HG03108 (cell line): Measurements from ENCODE around the gene ADGRD2.

Experiments used
- ATAC-seq: cut with Tn5 transposase; IDR thresholded peaks from one replicate; pipeline ENCODE4 v1.9.1; 2021; ENCODE audit warnings: moderate library complexity; ENCODE audit not compliant: unreplicated experiment

The ADGRD2 gene

GRCh38 chr9:124456341-124457078 is 6.3 kb downstream of the ADGRD2 start:
- ATAC-seq: no peak

- ATAC-seq: no peak
Observed at GRCh38 chr9:124457079-124457886, 7.0 kb downstream of the ADGRD2 start.

GRCh38 chr9:124457887-124458431 is 7.7 kb downstream of the ADGRD2 start:
- ATAC-seq: no peak

DNA sequence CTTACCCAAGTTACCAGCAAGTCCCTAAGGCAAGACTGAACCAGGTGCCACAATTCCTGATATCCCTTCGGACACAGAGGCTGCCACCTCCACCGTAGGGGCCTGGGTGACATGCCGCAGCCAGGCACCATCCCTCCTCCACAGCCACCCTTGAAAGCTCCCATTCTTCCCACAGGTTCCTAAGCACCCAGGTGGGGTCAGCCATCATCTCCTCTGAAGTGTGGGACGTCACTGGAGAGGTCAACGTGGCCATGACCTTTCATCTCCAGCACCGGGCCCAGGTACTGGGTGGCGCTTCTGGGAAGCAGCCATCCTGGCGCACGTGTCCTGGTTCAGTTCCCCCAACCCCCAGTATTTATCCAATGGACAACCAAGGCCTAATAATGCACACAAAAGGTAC is 8.2 kb downstream of the ADGRD2 start:
- no peak for ATAC-seq

DNA sequence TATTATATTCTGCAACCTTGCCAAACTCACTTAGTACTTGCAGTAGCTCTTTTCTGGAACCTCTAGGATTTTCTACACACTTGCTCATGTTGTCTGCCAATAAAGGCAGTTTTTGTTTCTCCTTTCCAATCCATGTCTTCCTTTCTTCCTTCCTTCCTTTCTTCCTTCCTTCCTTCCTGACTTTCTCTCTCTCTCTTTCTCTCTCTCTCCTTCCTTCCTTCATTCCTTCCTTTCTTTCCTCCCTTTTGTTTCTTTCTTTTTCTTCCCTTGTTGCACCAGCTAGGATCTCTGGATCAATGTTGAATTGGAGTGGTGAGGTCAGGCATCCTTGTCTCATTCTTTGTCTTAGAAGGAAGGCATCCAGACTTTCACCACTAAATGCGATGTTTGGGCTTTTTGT is 12.5 kb downstream of the ADGRD2 start:
- no peak for ATAC-seq

DNA sequence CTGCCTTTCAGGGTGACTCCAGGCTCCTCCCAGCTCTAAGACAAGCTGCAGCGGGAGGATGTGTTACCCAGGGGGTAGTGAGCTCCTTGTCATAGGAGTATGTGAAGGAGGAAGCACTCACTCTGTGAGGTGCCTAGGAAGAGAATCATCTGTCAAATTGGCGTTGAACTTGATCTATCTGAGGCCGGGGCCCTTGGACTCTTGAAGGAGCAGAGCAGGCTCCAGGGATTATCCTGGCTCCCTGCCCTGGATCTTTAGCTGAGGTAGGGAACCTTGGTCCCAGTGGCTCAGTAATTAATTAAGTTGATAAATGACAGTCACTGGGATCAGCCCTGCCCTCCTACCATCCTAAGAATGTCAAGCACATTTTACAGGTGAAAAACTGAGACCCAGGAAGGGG is 15.5 kb downstream of the ADGRD2 start:
- no peak for ATAC-seq

GRCh38 chr9:124467410-124468060 is 17.3 kb downstream of the ADGRD2 start:
- ATAC-seq: no peak

- no peak for ATAC-seq
Observed at GRCh38 chr9:124468061-124468740, 17.9 kb downstream of the ADGRD2 start.

DNA sequence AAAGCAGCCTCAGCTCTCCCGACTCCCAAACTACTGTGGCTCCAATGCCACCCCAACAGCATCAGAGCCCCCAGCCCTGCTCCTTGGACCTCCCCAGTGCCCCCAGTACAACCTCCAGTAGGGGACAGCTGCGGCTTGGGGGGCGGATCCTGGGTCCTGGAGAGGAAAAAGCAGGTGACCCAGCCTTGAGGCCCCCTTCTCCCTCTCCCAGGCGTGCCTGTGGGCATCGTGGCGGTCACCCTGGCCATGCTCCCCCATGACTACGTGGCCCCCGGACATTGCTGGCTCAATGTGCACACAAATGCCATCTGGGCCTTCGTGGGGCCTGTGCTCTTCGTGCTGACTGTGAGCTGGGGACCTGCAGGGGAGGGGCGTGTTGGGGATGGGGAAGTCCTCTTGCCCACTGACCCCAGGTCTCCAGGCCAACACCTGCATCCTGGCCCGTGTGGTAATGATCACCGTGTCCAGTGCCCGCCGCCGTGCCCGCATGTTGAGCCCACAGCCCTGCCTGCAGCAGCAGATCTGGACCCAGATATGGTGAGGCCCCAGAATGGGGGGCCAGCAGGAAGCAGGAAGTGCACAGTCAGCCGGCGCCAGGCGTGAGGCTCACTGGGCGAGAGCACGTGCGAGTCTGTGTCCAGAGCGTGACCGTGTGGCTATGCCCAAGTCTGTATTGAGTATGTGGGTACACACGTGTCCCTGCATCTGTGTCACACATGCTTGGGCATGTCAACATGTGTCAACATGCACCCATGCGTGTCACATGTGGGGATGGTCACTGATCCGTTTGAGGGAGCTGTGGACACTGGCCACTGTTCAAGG is 19.0 kb downstream of the ADGRD2 start:
- no peak for ATAC-seq

- no peak for ATAC-seq
Observed at GRCh38 chr9:124470306-124470705, 20.1 kb downstream of the ADGRD2 start.

DNA sequence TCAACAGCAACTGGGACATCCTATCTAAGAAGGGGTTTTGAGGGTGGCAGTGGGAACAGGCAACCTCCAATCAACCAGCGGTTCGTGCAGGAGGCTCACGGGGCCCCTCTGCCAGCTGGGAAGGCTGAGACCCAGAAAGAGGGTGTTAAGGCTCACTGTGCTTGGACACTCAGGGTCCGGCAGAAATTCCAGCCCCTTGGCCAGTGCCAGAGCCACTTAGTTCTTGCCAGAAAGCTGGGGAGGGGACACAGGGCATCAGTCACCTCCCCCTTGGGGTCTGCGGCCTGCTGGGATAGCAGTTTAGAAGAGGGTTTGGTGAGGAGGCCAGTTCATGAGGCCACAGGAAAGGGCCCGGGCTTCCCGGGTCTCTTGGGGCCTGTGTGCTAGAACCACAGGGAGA is 20.5 kb downstream of the ADGRD2 start:
- ATAC-seq: no peak

DNA sequence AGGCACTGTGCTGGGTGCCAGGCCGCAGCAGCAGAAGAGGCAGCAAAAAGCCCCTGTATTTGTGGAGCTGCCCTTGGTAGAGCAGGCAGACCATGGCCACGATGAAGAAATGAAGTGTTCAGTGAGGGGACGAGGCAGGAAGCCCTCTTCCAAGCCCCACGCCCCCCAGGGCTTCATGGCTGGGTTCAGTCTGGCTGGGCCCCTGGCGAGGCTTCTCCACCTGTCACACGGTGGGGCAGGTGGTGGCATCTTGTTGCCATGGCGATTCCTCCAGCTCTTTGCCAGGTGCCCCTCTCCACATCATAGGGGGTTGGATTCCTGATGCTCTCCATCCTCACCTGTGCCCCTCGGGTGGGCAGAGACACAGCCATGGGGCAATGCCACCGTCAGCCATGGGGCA is 21.5 kb downstream of the ADGRD2 start:
- ATAC-seq: no peak

GRCh38 chr9:124472770-124473169 is 22.5 kb downstream of the ADGRD2 start:
- no peak for ATAC-seq

DNA sequence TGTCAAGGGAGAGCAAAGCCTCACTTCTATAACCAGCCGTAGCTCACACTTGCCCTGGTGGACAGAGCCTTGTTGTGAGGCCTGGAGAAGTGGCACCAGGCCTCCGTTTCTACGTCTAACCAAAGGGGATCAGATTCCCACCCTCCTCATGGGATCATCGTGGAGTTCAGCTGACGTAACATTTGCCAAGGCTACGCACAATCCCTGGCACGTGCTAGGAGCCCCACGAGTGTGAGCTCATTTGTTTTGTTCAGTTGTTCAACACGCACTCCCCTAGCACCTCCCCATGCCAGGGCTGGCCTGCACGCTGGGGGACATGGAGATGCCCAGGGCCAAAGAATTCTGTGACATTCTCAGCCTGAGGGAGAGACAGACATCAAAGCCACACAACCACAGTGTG is 23.1 kb downstream of the ADGRD2 start:
- ATAC-seq: no peak

DNA sequence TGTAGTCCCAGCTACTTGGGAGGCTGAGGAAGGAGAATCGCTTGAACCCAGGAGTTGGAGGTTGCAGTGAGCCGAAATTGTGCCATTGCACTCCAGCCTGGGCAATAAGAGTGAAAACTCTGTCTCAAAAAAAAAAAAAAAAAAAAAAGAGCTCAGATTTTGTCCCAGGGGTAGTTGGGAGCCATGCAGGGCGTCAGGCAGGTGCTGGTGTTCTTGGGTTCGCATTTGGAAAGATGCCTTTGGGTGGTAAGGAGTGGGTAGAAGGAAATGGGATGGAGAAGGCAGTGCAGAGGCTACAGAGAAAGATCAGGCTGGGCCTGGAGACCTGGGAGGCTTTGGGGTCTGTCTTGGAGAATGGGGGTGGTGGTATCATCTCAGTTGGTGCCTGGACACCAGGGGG is 23.9 kb downstream of the ADGRD2 start:
- ATAC-seq: no peak

GRCh38 chr9:124475158-124475867 is 25.1 kb downstream of the ADGRD2 start:
- ATAC-seq: no peak

- ATAC-seq: no peak
Observed at GRCh38 chr9:124475868-124476690, 25.8 kb downstream of the ADGRD2 start.

DNA sequence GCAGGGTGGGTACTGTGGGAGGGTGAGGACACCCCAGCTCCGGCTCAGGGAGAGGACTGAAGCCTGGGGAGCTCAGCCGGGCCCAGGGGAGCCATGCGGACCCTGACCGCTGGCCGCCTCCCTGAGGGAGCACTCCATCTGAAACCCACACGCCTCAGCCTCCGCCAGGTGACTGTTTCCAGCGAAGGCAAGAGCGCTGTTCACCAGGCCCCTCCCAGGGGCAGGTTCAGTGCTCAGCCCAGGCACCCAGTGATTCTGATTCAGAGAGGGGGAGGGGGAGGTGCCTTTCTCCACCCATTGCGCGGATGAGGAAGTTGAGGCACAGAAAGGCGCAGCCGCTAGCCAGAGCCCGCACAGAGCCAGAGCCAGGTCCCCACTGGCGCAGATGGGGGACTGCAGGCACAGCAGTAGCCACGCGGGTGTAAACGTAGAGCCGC is 27.0 kb downstream of the ADGRD2 start:
- ATAC-seq: no peak
